Psoas muscle (tissue), 8 donors: ENCODE measurements around the gene ARHGEF26. TPM values are rescaled to one million over a fixed set of nuclear protein-coding genes. Genes with fewer than 3 reads are reported as not detected.

Source experiments
- ATAC-seq, 4 donors: fragments of 200-7000 bp; cut with Tn5 transposase; one replicate each; pipeline ENCODE4 v1.9.1; 2020; ENCODE audit warnings: moderate library complexity in 3 of 4, mild to moderate bottlenecking in 2 of 4
- DNase-seq, 2 donors: peaks; one replicate each; pipeline ENCODE4 v3.0.0-alpha.2; 2020
- H3K27ac ChIP-seq: fragments of 200-600 bp; one replicate; pipeline ENCODE4 v1.8.0; 2022
- H3K27me3 ChIP-seq, 3 donors: fragments of 200-600 bp in 1 of 3; one replicate each; pipeline versions ENCODE4 v1.6.1 to v1.8.0; 2013 to 2022; ENCODE audit warnings: low read length in 2 of 3, mild to moderate bottlenecking in 2 of 3, moderate library complexity in 1 of 3; ENCODE audit not compliant: insufficient read depth in 3 of 3
- H3K36me3 ChIP-seq, 2 donors: fragments of 200-600 bp in 1 of 2; one replicate each; pipeline versions ENCODE4 v1.6.1 to v1.8.0; 2013 to 2022; ENCODE audit warnings: low read depth in 1 of 2, mild to moderate bottlenecking in 1 of 2, moderate library complexity in 1 of 2; ENCODE audit not compliant: insufficient read depth in 1 of 2
- H3K4me1 ChIP-seq: fragments of 200-600 bp; one replicate; pipeline ENCODE4 v1.8.0; 2022
- H3K4me3 ChIP-seq: fragments of 200-600 bp; one replicate; pipeline ENCODE4 v1.8.0; 2022; ENCODE audit warnings: mild to moderate bottlenecking
- H3K9me3 ChIP-seq: fragments of 200-600 bp; one replicate; pipeline ENCODE4 v1.8.0; 2022
- WGBS, 3 donors: extraction: QIAGEN DNeasy Blood & Tissue Kit; methylation state at CpG; one replicate each; pipeline versions ENCODE4 v1.1.6 to v1.1.7; 2013; 5-methylcytosine and 5-hydroxymethylcytosine counted together
- intact Hi-C, 2 donors: fragments of 100-400 bp; cut with DNase I; formaldehyde crosslinking; loops; one replicate each; pipeline versions ENCODE4 v1.11.0 to v1.14.2; 2022
- polyA plus RNA-seq, 3 donors: library from polyadenylated mRNA; stranded (reverse); fragments of 200-250 nt; gene quantifications; one replicate each; pipeline ENCODE4 v1.2.3, GENCODE V29; 2013
- total RNA-seq, 4 donors: library from RNA; stranded (reverse); fragmentation: NEBNext Ultra II Directional in 2 of 4; extraction: Animal tissue kit (Norgen Biotek cat#: 25700) in 2 of 4; gene quantifications; one replicate each; pipeline versions ENCODE4 v1.2.1 to v1.2.4, GENCODE V29; 2021 to 2023
- TF ChIP-seq, protein P1 (sequence below): fragments of 200-600 bp; IDR thresholded peaks from one replicate; pipeline ENCODE4 v1.8.0; 2022; ENCODE audit warnings: antibody characterized with exemption
- donor health status: healthy with polysubstance abuse.
- donor health status: DM: no; HTN: no; CAD: no; lungs with moderate emphysema.
- donor health status: Bipolar disorder and iron deficiency.
- donor health status: healthy.
- donor health status: DM: yes; HTN: yes; CAD: no.
- donor health status: DM: no; HTN: no; CAD: no.
- donor health status: DM: no; HTN: no; CAD: no.
- donor health status: DM: yes; HTN: yes; CAD: no.

ARHGEF26 gene
- total and polyA plus RNA-seq, 7 donors: 0.35 to 1.8 (median 0.42) TPM

DNA sequence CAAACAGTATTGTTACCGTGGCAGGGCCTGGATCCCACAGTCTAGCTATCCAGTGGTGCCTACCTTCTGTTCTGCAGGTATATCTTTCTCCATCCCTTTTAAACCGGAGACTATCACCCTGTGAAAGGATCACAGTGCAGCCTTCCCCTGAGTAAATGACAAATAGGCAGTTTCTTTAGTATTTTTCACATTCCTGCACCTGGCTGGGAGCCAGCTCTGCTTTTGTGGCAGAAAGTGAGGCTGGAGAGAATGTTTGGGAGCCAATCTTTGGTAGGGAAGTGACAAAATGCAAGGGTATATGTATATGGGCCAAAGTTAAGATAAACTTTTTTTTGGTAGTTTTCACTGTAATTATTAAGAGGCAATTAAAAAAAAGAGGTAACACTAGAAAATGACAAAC is 54.8 kb downstream of the ARHGEF26 start:
- H3K27ac ChIP-seq: no peak overlapping the region
- TF ChIP-seq, protein P1, sequence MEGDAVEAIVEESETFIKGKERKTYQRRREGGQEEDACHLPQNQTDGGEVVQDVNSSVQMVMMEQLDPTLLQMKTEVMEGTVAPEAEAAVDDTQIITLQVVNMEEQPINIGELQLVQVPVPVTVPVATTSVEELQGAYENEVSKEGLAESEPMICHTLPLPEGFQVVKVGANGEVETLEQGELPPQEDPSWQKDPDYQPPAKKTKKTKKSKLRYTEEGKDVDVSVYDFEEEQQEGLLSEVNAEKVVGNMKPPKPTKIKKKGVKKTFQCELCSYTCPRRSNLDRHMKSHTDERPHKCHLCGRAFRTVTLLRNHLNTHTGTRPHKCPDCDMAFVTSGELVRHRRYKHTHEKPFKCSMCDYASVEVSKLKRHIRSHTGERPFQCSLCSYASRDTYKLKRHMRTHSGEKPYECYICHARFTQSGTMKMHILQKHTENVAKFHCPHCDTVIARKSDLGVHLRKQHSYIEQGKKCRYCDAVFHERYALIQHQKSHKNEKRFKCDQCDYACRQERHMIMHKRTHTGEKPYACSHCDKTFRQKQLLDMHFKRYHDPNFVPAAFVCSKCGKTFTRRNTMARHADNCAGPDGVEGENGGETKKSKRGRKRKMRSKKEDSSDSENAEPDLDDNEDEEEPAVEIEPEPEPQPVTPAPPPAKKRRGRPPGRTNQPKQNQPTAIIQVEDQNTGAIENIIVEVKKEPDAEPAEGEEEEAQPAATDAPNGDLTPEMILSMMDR: no peak
- 62 to 74% (median 66%) methylated on average over 2 of the region's 2 CpGs for WGBS, 3 donors

DNA sequence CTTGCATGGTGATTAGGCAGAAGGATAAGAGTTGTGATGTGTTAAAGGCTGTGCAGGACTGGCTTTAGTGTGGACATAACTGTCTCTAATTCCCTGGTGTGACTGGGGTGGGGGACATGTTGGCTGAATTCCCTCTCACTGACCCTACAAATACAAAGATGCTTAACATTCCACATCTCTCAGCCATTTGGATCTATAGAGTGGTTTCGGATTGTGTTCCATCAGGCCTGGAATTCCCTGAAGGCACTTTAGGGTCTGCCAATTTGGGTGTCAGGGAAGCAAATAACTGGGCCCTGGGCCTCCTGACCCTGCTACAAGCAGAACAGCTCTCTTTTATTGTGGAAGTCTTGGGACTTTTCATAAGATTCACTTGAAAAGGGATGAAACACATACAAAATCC is 56.2 kb downstream of the ARHGEF26 start:
- Histone ChIP-seq H3K36me3 (no peaks in the 10 kb centered on the region), H3K4me1 (no peaks in the 10 kb centered on the region), H3K4me3 (no peak overlapping the region), H3K27me3 (no peaks in the 10 kb centered on the region), H3K9me3 (no peaks in the 10 kb centered on the region), H3K27ac (no peak overlapping the region)
- no peak for ATAC-seq
- intact Hi-C loops: no loop called here
- TF ChIP-seq, protein P1: no peak
- 78 to 94% (median 83%) methylated on average over 1 of the region's 1 CpG for WGBS, 3 donors
- DNase-seq: no peak

More for the DNA sequence above, 54.8 kb downstream of the ARHGEF26 start:
- H3K27me3 ChIP-seq: no peaks in the 10 kb centered on the region
- intact Hi-C loops: no loop called here
- H3K9me3 ChIP-seq: no peaks in the 10 kb centered on the region
- H3K4me1 ChIP-seq: no peaks in the 10 kb centered on the region
- no peaks in the 10 kb centered on the region for H3K36me3 ChIP-seq
- no peak for DNase-seq
- no peak overlapping the region for H3K4me3 ChIP-seq
- no peak for ATAC-seq

GRCh38 chr3:154178172-154178571 is 57.0 kb downstream of the ARHGEF26 start:
- no peaks in the 10 kb centered on the region for H3K36me3 ChIP-seq
- H3K9me3 ChIP-seq: no peaks in the 10 kb centered on the region
- WGBS, 3 donors: 70 to 99% (median 79%) methylated on average over 3 of the region's 3 CpGs
- H3K27ac ChIP-seq: no peak overlapping the region
- no peak for DNase-seq
- intact Hi-C loops: no loop called here
- H3K27me3 ChIP-seq: no peaks in the 10 kb centered on the region
- H3K4me3 ChIP-seq: no peak overlapping the region
- TF ChIP-seq, protein P1: no peak
- H3K4me1 ChIP-seq: no peaks in the 10 kb centered on the region
- no peak for ATAC-seq

DNA sequence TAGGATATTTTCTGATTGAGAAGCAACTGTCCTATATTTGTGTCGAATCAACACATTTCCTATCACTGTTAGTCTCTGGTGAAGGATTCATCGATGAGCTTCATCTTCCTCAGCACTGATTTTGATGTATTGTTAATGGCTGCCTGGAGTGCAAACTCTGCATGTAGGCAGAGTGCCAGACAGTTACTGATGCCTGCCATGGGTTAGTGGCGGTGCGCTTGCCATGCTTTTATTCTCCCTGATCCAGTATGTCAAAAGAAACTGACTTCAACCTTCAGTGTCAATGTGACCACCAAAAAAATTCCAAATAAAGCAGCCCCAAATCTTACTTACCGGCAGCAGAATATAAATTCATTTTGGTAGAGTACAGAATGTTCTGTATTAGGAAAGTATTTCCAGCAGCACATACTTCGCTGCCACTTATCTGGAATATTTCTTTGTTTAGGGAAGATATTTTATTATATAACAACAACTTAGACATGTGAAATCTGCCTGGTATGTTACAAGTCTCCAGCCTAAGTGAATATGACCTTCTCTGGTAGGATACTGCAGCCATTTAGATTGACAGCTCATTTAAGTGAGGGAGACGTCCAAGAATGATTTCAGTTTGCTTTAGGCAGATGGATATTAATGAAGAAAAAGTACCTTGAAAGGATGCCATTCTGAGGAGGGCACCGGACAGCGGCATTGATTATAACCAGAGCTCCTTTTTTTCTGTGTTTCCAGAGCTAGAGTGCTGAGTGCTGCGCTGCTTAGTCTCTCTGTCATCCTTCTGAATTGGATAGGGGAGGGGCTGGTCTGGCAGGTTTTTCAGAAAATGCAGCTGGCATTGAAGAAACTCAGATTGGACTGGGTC is 59.9 kb downstream of the ARHGEF26 start:
- no peaks in the 10 kb centered on the region for H3K36me3 ChIP-seq
- intact Hi-C loops: no loop called here
- no peaks in the 10 kb centered on the region for H3K27me3 ChIP-seq
- no peak overlapping the region for H3K27ac ChIP-seq
- H3K4me3 ChIP-seq: no peak overlapping the region
- H3K9me3 ChIP-seq: no peaks in the 10 kb centered on the region
- ATAC-seq (no peak), DNase-seq (no peak)
- 64 to 81% (median 74%) methylated on average over 10 of the region's 10 CpGs for WGBS, 3 donors
- no peaks in the 10 kb centered on the region for H3K4me1 ChIP-seq
- TF ChIP-seq, protein P1: no peak
